Measurements from ENCODE around the gene KRTAP5-6.

Gene KRTAP5-6

DNA sequence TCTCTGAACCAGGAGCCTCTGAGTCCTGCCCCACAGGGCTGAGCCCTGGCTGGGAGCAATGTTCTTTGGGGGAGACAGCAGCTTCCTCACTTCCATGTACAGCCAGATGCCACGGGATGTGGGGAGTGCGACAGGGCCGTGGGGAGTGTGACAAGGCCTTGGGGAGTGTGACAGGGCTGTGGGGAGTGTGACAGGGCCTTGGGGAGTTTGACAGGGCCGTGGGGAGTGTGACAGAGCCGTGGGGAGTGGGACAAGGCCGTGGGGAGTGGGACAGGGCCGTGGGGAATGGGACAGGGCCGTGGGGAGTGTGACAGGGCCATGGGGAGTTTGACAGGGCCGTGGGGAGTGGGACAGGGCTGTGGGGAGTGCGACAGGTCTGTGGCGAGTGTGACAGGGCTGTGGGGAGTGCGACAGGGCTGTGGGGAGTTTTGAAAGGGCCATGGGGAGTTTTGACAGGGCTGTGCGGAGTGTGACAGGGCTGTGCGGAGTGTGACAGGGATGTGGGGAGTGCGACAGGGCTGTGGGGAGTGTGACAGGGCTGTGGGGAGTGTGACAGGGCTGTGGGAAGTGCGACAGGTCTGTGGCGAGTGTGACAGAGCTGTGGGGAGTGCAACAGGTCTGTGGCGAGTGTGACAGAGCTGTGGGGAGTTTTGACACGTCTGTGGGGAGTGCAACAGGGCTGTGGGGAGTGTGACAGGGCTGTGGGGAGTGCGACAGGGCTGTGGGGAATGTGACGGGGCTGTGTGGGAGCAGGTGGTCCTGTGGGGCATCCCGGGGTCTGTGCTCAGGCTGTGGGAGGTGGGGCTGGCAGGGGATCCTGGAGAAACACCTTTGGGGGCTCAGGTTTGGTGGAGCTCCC is 6.6 kb upstream of the KRTAP5-6 start:
- peaks cover 0 to 19% (median 10%) of the 10 kb centered on the region in 4 donors for H3K4me1 ChIP-seq
- H3K4me3 ChIP-seq = no peak overlapping the region
- DNase-seq = no peak
- H3K36me3 ChIP-seq = no peaks in the 10 kb centered on the region
- no peaks in the 10 kb centered on the region for H3K9me3 ChIP-seq
- no peak overlapping the region for H3K27ac ChIP-seq
- intact Hi-C loops (cut with DNase I; ENCODE audit: low total_unique reads) = loop anchor here (5.0 to 10.0 kb wide), 2 partner anchors 38 to 84 kb away; no protein-coding TSS in a partner anchor
- H3K27me3 ChIP-seq = peaks cover 0 to 12% of the 10 kb centered on the region in 2 donors
- no peak for TF ChIP-seq CTCF (IDR thresholded peaks at IDR 0.05)

DNA sequence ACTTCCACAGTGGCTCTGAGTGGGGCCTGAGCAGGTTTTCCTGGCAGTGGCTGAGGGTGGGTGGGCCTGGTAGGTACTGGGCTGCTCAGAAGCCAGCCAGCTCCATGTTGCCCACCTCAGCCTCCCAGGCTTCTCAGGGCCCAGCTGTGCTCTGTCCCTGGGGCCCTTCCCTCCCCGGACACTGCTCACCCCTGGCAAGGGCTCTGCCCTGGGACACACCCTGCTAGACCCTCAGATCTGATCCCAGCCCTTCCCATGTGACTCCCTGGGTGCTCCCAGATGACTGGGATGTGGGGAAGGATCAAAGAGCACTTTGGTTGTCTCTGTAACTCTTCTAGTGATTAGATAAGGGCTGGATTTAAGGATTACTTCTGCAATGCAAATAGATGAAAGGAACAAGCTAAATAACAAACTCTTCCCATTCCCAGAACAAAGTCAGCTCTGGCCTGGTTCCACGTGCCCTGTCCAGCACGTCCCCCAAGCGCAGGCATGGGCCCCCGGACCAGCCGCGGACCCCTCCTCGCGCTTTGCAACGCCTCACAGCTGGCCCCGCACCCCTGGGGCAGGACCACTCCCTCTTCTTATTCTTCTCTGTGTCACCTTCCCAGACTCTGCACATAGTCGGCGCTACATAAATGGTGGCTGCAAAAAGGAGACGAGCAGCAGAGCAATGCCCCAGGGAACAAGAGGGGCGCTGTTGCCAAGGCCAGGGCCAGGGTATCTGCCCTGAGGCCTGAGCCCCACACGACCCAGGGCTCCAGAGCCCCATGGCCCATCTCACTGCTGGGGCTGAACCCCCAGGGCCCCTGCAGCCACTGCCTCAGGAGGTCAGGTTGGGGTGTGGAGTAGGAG is 5.7 kb upstream of the KRTAP5-6 start:
- Histone ChIP-seq H3K27me3 (peaks cover 0 to 10% of the 10 kb centered on the region in 2 donors), H3K4me3 (no peak overlapping the region), H3K27ac (no peak overlapping the region), H3K36me3 (no peaks in the 10 kb centered on the region), H3K9me3 (no peaks in the 10 kb centered on the region), H3K4me1 (peaks cover 0 to 19% (median 10%) of the 10 kb centered on the region in 4 donors)
- peak in 1 of 2 donors; percentile 57 for DNase-seq
- intact Hi-C loops (cut with DNase I; ENCODE audit: low total_unique reads) = loop anchor here (5.0 to 10.0 kb wide), 2 partner anchors 39 to 84 kb away; no protein-coding TSS in a partner anchor
- TF ChIP-seq CTCF (IDR thresholded peaks at IDR 0.05) = no peak

DNA sequence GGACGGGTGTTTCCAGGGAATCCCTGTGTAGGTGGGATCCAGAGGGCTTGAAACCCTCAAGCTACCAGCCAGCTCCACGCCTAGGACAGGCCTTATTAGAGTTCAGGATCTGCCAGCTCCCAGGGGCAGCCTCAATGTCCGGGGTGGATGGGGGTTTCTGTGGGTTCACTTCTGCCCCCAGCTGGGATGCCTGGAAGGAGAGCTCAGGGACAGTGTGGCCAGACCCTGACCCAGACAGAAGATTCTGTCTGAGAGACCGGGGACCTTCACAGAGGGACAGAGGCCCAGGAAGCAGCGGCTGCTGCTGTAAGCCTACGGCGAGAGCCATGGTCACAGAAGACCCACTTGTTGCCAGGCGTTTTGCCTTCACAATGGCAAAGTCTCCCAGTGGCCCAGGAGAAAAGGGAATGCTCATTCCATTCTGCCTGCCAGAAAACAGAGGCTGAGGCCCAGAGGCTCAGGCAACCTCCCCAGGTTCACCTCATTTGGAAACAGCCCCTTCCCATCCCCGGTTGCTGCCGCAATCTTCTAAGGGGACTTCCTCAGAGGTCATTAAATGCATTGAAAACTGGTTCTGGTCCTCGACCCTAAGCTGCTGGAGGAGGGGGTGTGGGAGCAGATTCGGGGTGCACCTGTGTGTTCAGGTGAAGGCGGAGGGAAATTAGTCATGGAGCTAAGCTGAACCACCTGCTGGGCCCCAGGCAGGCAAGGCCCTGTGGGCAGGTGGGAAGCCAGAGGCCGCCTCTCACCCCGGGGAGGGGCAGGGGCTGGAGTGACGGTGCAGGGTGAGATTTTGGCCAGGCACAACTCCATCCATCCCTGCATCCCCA is 4.9 kb upstream of the KRTAP5-6 start:
- intact Hi-C loops (cut with DNase I; ENCODE audit: low total_unique reads) = loop anchor here (2.0 to 10.0 kb wide), 3 partner anchors 40 to 141 kb away; no protein-coding TSS in a partner anchor
- DNase-seq = no peak

GRCh38 chr11:1692708-1693326 is 4.2 kb upstream of the KRTAP5-6 start:
- Histone ChIP-seq H3K27ac (no peak overlapping the region), H3K4me3 (no peak overlapping the region), H3K9me3 (no peaks in the 10 kb centered on the region), H3K4me1 (peaks cover 0 to 19% (median 10%) of the 10 kb centered on the region in 4 donors), H3K36me3 (no peaks in the 10 kb centered on the region), H3K27me3 (peaks cover 0 to 10% of the 10 kb centered on the region in 2 donors)
- intact Hi-C loops (cut with DNase I; ENCODE audit: low total_unique reads) = loop anchor here (2.0 to 10.0 kb wide), 3 partner anchors 41 to 140 kb away; no protein-coding TSS in a partner anchor
- no peak for TF ChIP-seq CTCF (IDR thresholded peaks at IDR 0.05)
- DNase-seq = peak in 1 of 2 donors; percentile 59

More for the DNA sequence above, 4.9 kb upstream of the KRTAP5-6 start:
- Histone ChIP-seq H3K27ac (no peak overlapping the region), H3K27me3 (peaks cover 0 to 10% of the 10 kb centered on the region in 2 donors), H3K4me1 (peaks cover 0 to 19% (median 10%) of the 10 kb centered on the region in 4 donors), H3K9me3 (no peaks in the 10 kb centered on the region), H3K36me3 (no peaks in the 10 kb centered on the region), H3K4me3 (no peak overlapping the region)
- no peak for TF ChIP-seq CTCF (IDR thresholded peaks at IDR 0.05)
